Amniotic epithelial cell (primary cell): ENCODE results near the gene TMEM263.
"Not testable (repeated sequence)": the region's sequence is repeated elsewhere in the genome, so short reads cannot be mapped to it uniquely, and the experiment has no call there.

Experiments used
- DNase-seq: peaks from one replicate; pipeline ENCODE4 v3.0.0-alpha.2; 2010; ENCODE audit warnings: low read depth

TMEM263 gene

GRCh38 chr12:106986625-106987389 is 31.1 kb downstream of the TMEM263 start, which contains the start of gene MTERF2:
Gene MTERF2 (minus strand): TSS chr12:106987146. CDS start chr12:106978714, 8,432 bp downstream.
- peak; percentile 91 for DNase-seq

- no peak for DNase-seq
These were observed 32.1 kb downstream of the TMEM263 start for GRCh38 chr12:106987846-106988245.

- DNase-seq: peak; percentile 76
These were observed 39.0 kb downstream of the TMEM263 start for GRCh38 chr12:106994579-106995220.

GRCh38 chr12:106996102-106996501 is 40.4 kb downstream of the TMEM263 start:
- not testable (repeated sequence) for DNase-seq

DNA sequence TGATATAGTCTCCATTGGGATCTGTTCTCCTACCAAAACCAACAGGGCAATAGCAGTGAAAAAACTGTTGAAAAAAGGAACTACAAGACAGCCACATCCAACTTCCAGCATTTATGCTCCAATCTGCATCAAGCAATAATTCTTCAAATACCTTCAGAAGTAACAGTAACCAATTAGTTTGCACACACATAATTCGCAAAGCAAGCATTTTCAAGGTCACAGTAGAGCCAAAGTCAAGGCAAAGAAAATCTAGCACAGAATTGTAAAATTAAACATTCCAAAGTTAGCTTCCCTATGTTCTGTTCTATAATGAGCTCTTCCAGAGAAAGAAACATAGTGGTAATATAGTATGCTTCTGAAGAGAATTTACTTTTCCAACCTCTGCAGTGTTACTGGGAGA is 42.2 kb downstream of the TMEM263 start:
- no peak for DNase-seq

DNA sequence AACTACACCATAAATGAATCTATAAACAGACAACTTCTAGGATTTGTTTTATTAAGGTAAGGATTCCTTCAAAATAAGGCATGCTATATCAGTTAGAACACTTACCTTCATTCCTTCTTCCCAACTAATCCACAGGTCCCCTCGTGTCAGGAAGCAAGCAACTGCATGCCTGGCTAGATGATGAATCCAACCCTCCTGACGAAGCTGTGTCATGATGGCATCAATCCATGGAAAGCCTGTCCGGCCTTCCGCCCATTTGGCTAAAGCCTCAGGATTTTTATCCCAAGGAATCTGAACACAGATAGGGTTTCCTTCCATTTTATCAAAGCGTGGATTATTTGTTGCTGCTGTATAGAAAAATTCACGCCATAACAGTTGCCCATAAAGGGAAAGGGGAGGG is 43.7 kb downstream of the TMEM263 start:
- peak; percentile 81 for DNase-seq

DNA sequence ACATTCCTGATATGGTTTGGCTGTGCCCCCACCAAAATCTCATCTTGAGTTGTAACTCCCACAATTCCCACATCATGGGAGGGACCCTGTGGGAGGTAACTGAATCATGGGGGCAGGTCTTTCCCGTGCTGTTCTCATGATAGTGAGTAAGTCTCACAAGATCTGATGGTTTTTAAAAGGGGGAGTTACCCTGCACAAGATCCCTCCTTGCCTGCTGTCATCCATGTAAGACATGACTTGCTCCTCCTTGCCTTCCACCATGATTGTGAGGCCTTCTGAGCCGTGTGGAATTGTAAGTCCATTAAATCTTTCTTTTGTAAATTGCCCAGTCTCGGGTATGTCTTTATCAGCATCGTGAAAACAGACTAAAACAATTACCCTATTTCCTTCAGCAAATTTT is 47.0 kb downstream of the TMEM263 start:
- DNase-seq: peak; percentile 37

GRCh38 chr12:107007411-107007810 is 51.7 kb downstream of the TMEM263 start:
- DNase-seq: peak; percentile 48

- DNase-seq: no peak
These were observed 55.8 kb downstream of the TMEM263 start for GRCh38 chr12:107011519-107011918.

DNA sequence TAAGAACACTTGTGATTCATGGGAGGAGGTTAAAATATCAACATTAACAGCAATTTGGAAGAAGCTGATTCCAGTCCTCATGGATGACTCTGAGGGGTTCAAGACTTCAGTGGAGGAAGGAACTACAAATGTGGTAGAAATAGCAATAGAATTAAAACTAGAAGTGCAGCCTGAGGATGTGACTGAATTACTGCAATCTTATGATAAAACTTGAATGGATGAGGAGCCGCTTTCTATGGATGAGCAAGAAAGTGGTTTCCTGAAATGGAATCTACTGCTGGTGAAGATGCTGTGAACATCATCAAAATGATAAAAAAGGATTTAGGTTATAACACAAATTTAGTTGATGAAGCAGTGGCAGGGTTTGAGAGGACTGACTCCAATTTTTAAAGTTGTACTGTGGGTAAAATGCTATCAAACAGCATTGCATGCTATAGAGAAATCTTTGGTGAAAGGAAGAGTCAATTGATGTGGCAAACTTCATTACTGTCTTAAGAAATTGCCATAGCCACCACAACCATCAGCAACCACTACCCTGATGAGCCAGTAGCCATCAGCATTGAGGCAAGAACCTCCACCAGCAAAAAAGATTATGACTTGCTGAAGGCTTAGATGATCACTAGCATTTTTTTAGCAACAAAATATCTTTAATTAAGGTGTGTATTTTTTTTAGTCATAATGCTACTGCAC is 57.2 kb downstream of the TMEM263 start:
- no peak for DNase-seq

DNA sequence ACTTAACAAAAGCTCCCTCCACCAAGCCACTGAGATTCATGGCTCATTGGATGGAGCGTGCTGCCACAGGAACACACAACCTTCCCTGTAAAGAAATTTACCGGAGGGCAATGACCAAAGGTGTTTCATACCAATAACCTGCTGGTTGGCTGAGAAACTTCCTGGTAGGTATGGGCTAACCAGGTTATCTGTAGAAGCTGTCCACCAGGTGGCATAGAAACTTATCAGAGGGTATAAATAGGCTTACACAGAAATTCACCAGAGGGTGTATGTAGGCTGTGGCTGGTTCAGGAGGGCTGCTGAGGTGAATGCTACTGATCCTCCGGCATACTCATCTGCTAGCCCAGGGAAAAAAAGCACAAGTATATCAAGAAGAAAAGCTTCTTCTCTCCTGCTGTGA is 58.3 kb downstream of the TMEM263 start:
- DNase-seq: no peak

DNA sequence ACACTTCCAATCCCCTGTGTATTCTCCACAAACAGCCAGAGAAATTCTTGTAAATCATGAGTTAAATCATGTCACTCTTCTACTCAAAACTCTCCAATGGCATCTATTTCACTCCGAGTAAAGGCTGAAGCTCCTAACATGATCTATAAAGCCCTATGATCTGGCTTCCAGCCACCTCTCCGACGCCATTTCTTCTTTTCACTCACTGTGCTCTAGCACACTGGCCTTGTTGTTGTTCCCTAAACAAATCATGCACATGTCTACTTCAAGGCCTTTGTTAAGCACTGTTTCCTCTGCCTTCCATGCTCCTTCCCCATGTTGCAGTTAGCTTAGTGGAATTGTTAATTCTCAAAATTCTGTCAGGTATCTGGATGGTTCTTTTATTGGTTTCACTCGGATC is 61.3 kb downstream of the TMEM263 start:
- no peak for DNase-seq

DNA sequence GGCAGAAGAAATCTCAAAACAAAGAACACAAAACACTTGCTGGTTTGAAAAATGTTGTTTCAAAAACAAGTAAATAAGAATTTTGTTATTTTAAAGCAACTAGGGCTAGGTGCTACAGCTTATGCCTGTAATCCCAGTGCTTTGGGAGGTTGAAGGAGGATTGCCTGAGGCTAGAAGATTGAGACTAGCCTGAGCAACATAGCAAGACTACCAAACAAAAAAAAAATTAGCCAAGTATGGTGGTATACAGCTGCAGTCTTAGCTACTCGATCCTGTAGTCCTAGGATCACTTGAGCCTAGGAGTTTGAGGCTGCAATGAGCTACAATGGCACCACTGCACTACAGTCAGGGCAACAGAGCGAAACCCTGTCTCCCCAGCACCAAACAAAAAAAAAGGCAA is 63.8 kb downstream of the TMEM263 start:
- DNase-seq: no peak
